Choroid plexus epithelial cell (primary cell): ENCODE measurements around the gene BARD1.

Experiments
- DNase-seq: peaks from one replicate; pipeline ENCODE4 v3.0.0-alpha.2; 2010; ENCODE audit warnings: low read depth
- H3K4me3 ChIP-seq: 2 replicates; pipeline ENCODE4 v1.5.1; 2011; ENCODE audit warnings: low read depth, mild to moderate bottlenecking, control low read depth, low read length, moderate library complexity
- CTCF ChIP-seq: conservative IDR thresholded peaks from 2 replicates; pipeline ENCODE4 v1.5.1; 2011; ENCODE audit warnings: low read depth, mild to moderate bottlenecking, control low read depth, inconsistent platforms, low read length, moderate library complexity

Gene BARD1

GRCh38 chr2:214772443-214773015, 37.0 kb downstream of the BARD1 start:
- no peak for DNase-seq
- no peak for TF ChIP-seq CTCF
- H3K4me3 ChIP-seq = no peak overlapping the region

GRCh38 chr2:214765180-214765579, 44.3 kb downstream of the BARD1 start:
- TF ChIP-seq CTCF = no peak
- no peak overlapping the region for H3K4me3 ChIP-seq
- DNase-seq = no peak

- DNase-seq = no peak
- no peak overlapping the region for H3K4me3 ChIP-seq
- no peak for TF ChIP-seq CTCF
Measured at GRCh38 chr2:214753455-214753854, 56.0 kb downstream of the BARD1 start.

DNA sequence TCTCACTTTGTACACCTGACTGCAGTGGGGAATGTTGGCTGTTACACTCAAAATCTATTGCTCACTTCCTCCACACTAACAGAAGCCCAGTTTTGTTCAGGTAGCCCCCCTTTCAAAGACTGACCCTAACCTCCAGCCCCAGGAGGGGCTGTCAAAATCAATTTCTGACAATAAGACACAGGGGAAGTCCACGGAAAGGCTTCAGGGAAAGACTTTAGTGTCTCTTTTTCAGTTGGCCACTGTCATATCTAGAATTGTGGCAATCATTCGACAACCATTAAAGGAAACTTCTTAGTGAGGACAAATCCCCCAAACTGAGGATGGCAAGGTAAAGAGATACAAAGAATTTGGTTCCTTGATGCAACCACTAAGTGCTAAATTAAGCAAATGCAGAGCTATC, 59.0 kb downstream of the BARD1 start:
- no peak overlapping the region for H3K4me3 ChIP-seq

DNA sequence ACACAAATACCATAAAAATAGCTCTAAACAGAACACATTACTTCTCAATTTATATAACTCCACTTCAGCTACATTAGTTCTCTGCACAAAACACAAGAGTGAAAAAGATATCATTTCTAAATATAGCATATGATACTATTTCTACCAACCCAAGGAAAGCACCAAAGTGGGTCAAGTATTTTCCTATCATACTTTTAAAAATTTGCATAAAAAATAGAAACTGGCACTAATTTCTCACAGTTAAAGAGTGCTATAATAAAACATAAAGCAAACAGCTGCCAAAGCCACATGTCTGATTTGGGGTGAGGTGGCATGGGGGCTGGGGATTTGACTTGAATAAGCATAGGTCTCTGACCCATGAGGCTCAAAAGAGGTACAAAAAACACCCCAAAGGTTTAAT, 61.5 kb downstream of the BARD1 start:
- DNase-seq = no peak
- TF ChIP-seq CTCF = no peak

More for the DNA sequence above, 59.0 kb downstream of the BARD1 start:
- no peak for DNase-seq
- no peak for TF ChIP-seq CTCF

DNA sequence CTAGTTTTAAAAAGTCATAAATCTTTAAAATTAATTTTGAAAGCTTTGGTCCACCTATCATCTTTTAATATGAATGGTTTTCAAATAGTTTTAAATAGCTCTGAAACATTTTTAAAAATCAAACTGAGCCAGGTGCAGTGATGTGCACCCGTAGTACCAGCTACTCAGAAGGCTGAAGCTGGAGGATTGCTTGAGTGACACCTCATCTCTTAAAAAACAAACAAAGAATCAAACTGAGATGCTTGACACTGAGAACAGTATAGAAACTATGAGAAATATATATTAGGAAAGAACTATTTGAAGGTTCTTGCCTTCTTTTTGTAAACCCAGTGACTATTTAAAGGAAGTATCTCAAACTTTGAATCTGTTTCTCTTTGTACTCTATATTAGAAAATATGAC, 67.4 kb downstream of the BARD1 start:
- no peak for TF ChIP-seq CTCF
- H3K4me3 ChIP-seq = no peak overlapping the region
- no peak for DNase-seq

More for the DNA sequence above, 61.5 kb downstream of the BARD1 start:
- no peak overlapping the region for H3K4me3 ChIP-seq

GRCh38 chr2:214740867-214741395, 68.6 kb downstream of the BARD1 start:
- no peak for TF ChIP-seq CTCF
- H3K4me3 ChIP-seq = no peak overlapping the region
- peak; percentile 5 for DNase-seq
